Astrocyte of the cerebellum (primary cell): ENCODE measurements around the gene FXR1.

Source experiments
- DNase-seq: peaks from one replicate; pipeline ENCODE4 v3.0.0-alpha.2; 2011; ENCODE audit warnings: low read depth
- H3K4me3 ChIP-seq: 2 replicates; pipeline ENCODE4 v1.5.1; 2011; ENCODE audit warnings: mild to moderate bottlenecking, low read depth, low read length, moderate library complexity
- CTCF ChIP-seq: IDR thresholded peaks from 2 replicates; pipeline ENCODE4 v1.5.1; 2012; ENCODE audit warnings: low read length, low read depth, moderate library complexity, mild to moderate bottlenecking; ENCODE audit errors: missing control alignments
- in situ Hi-C: cut with HindIII; loops from 2 replicates; pipeline ENCODE4 v1.10.0; 2017; ENCODE audit warnings: low sequenced_read_pairs

The FXR1 gene

DNA sequence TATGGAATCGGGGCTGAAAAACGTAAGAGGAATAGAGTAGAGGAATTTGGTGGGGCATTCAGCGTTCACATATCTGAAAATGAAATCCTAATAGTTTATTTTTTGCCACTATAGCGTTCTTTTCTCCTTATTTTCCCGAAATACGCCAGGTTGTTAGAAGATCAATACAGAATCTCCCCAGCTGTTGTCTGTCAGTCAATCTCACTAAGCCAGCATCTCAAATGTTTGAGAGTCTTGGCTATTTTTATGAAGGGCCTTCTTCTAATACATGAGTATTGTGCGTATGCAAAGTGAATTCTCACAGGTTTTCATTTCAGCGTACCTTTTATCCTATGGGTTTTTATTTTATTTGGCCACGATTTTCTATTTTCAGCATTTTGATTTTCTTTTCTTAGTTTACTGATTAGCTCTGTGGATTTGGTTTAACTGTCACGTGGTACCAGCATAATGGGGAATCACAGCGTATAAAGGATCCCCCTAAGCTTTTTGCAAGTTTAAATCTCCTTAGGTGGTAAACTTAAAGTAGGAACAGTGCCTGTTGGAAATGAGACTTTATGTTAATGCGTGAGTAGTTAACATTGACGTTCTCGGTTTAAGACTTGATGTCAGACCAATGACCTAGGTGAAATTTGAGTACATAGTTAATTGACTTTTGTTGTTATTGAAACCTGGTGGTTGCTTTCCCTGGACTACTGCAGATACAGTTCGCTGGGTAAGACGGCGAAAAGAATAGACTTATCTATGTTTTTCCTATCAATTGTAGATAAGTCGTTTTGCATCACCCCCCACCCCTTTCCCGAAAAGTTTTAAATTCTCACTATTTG, 1.3 kb downstream of the FXR1 start:
- in situ Hi-C loops, result no loop called here
- H3K4me3 ChIP-seq, result peak overlapping the region; percentile 75
- peak; percentile 5 for DNase-seq
- no peak for TF ChIP-seq CTCF

DNA sequence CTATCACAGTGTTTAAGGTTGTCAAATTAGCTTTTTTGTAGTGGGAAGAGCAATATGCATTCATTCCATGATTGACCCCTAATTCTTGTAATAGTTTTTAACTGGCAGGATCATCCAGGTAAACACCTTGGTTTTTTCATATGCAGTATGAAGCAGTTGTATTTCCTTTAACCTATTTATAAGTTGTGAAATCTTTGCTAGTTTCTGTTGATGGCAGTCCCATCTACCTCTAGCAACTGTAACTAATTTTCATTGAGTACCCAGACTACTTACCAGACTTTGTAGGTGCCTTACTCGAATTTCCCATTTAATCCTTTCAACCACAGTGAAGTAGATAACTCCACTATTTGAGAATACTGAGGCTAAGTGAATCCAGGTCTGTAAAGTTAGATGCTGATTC, 6.1 kb downstream of the FXR1 start:
- TF ChIP-seq CTCF, result no peak
- no peak for DNase-seq
- in situ Hi-C loops, result no loop called here

DNA sequence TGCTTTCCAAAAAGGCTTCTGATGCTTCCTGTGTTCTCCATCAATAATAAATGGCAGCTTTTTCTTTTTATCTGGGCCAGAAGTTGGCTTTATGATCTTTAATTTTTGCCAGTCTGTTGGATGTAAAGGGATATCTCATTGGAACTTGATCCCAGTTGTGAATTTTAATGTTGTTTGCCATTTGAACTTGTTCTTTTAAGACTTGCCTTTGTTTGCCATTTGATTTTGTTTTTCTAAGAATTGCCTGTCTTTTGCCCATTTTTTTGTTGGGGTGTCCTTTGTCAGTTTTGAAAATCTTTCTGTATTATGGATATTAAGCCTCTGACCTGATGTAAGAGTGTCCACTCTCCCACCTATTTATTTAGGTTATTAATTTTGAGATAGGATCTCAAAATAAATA, 9.8 kb downstream of the FXR1 start:
- no peak overlapping the region for H3K4me3 ChIP-seq
- TF ChIP-seq CTCF, result no peak
- no peak for DNase-seq
- in situ Hi-C loops, result no loop called here

More for the DNA sequence above, 6.1 kb downstream of the FXR1 start:
- H3K4me3 ChIP-seq, result no peak overlapping the region

GRCh38 chr3:180923561-180923960, 11.1 kb downstream of the FXR1 start:
- no peak for DNase-seq
- no peak for TF ChIP-seq CTCF
- in situ Hi-C loops, result no loop called here
- H3K4me3 ChIP-seq, result no peak overlapping the region

- no peak for TF ChIP-seq CTCF
- in situ Hi-C loops, result no loop called here
- no peak for DNase-seq
- H3K4me3 ChIP-seq, result no peak overlapping the region
Measured at GRCh38 chr3:180926526-180926925, 14.1 kb downstream of the FXR1 start.

- DNase-seq, result no peak
- TF ChIP-seq CTCF, result no peak
- in situ Hi-C loops, result no loop called here
- no peak overlapping the region for H3K4me3 ChIP-seq
Measured at GRCh38 chr3:180929376-180929775, 16.9 kb downstream of the FXR1 start.
